Measurements from ENCODE around the gene PMAIP1.
"Not testable (repeated sequence)": the region's sequence is repeated elsewhere in the genome, so short reads cannot be mapped to it uniquely, and the experiment has no call there.

PMAIP1 gene

DNA sequence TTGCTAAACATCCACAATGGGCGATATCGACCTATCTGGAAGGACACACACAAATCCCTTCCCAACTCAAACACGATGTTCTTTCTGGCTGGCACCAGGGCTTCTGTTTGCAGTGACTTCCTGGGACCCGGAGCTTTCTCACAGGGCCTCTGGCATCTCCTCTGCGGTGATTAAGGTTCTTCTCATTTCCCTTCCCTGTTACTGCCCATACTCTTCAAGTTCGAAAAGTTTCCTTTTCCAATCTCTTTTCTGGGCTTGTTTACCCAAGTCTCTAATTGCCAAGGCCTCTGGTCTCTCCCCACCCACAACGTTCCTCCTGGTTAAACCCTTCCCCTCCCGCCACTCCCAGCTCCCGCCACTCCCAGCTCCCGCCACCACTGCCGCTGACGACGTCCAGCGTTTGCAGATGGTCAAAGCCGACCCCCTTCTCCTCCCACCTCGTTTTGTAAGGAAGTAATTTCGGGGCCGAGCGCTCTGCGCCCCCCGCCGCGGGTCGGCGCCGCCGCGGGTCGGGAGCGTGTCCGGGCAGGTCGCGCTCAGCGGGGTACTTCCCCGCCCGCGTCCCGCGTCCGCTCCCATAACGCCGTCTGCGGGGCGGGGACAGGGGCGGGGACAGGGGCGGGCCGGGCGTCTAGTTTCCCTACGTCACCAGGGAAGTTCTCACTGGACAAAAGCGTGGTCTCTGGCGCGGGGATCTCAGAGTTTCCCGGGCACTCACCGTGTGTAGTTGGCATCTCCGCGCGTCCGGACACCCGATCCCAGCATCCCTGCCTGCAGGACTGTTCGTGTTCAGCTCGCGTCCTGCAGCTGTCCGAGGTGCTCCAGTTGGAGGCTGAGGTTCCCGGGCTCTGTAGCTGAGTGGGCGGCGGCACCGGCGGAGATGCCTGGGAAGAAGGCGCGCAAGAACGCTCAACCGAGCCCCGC lies at the start of gene PMAIP1:
Gene PMAIP1 (plus strand): TSS at position 699 of the 924 bp plus-strand sequence. CDS start 182 bp downstream, at position 881.
- ChIA-PET POLR2A (interaction anchor here (0.6 to 4.0 kb wide), 38 partner anchors 9 to 563 kb away, joined by 3 to 47 read pairs (median 6); no protein-coding TSS in a partner anchor), CTCF (interaction anchor here (0.9 to 6.2 kb wide), 8 partner anchors 14 to 76 kb away, joined by 3 to 34 read pairs (median 4); no protein-coding TSS in a partner anchor)
- peak; percentile 93 for DNase-seq (ENCODE audit: extremely low spot score)
- TF ChIP-seq, protein P1, sequence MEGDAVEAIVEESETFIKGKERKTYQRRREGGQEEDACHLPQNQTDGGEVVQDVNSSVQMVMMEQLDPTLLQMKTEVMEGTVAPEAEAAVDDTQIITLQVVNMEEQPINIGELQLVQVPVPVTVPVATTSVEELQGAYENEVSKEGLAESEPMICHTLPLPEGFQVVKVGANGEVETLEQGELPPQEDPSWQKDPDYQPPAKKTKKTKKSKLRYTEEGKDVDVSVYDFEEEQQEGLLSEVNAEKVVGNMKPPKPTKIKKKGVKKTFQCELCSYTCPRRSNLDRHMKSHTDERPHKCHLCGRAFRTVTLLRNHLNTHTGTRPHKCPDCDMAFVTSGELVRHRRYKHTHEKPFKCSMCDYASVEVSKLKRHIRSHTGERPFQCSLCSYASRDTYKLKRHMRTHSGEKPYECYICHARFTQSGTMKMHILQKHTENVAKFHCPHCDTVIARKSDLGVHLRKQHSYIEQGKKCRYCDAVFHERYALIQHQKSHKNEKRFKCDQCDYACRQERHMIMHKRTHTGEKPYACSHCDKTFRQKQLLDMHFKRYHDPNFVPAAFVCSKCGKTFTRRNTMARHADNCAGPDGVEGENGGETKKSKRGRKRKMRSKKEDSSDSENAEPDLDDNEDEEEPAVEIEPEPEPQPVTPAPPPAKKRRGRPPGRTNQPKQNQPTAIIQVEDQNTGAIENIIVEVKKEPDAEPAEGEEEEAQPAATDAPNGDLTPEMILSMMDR (IDR thresholded peaks at IDR 0.05; ENCODE audit: control extremely low read depth, extremely low read depth, low read depth, missing control alignments), result no peak

GRCh38 chr18:59851784-59852399 lies 47.9 kb upstream of the PMAIP1 start:
- CTCF ChIA-PET, result interaction anchor here (1.1 to 1.3 kb wide), 2 partner anchors 10 to 97 kb away, joined by 3 to 4 read pairs; no protein-coding TSS in a partner anchor
- no peak for DNase-seq (ENCODE audit: extremely low spot score)
- POLR2A ChIA-PET, result no interaction called here
- TF ChIP-seq, protein P1 (IDR thresholded peaks at IDR 0.05; ENCODE audit: control extremely low read depth, extremely low read depth, low read depth, missing control alignments), result no peak

DNA sequence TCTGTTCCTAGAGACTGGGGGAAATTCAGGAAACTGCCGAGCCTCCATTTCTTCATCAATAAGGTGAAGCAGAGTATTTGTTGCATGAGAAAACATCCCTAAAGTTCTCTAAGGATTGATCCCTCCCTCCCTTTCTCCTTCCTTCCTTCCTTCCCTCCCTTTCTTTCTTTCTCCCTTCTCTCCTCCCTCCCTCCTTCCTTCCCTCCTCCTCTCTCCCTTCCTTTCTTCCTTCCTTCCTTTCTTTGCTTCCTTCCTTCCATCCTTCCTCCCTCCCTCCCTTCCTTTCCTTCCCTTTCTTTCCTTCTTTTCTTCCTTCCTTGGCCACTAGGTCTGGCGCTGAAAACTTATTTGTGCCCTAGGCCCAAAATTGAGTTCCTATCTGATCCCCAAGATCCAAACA lies 47.2 kb upstream of the PMAIP1 start:
- no peak for DNase-seq (ENCODE audit: extremely low spot score)
- ChIA-PET CTCF (no interaction called here), POLR2A (no interaction called here)
- TF ChIP-seq, protein P1 (IDR thresholded peaks at IDR 0.05; ENCODE audit: control extremely low read depth, extremely low read depth, low read depth, missing control alignments), result no peak

DNA sequence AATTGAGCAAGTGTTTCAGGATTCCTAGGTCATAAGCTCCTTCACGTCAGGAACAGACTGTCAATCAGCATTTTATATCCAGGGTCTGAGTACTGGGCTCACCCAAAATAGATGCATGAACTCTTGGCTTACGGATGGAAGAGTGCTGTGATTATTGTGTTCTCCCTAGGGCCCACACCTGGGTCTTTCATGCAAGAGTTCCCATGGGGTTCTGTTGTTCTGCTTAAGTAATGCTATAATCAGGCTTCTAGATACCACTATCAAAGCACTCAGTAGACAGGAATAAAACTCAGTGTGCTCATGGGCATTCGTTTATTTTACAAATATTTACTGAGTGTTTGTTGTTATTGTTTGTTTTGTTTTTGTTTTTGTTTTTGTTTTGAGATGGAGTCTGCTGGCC lies 46.4 kb upstream of the PMAIP1 start:
- CTCF ChIA-PET, result interaction anchor here (0.7 to 1.7 kb wide), 3 partner anchors 19 to 87 kb away, joined by 3 to 5 read pairs (median 3); no protein-coding TSS in a partner anchor
- no peak for DNase-seq (ENCODE audit: extremely low spot score)
- TF ChIP-seq, protein P1 (IDR thresholded peaks at IDR 0.05; ENCODE audit: control extremely low read depth, extremely low read depth, low read depth, missing control alignments), result no peak
- POLR2A ChIA-PET, result no interaction called here

DNA sequence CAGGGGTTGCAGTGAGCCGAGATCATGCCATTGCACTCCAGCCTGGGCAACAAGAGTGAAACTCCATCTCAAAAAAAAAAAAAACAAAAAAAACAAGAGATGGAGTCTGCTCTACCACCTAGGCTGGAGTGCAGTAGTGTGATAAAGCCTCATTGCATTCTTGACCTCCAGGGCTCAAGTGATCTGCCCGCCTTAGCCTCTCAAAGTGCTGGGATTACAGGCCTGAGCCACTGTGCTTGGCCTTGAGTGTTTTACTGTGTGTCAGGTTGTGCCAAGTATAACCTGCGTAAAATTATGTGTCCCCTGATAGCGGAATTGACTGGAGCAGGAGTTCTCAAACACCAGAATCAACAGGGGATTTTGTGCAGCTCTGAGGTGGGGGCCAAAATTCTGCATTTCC lies 45.8 kb upstream of the PMAIP1 start:
- not testable (repeated sequence) for DNase-seq (ENCODE audit: extremely low spot score)
- ChIA-PET CTCF (interaction anchor here (0.7 to 1.7 kb wide), 4 partner anchors 18 to 86 kb away, joined by 3 to 5 read pairs (median 3); no protein-coding TSS in a partner anchor), POLR2A (interaction anchor here (0.8 kb wide), 1 partner anchor 46 kb away, joined by 3 read pairs; the partner anchor contains the start of gene PMAIP1)

GRCh38 chr18:59861009-59861408 lies 38.8 kb upstream of the PMAIP1 start:
- TF ChIP-seq, protein P1 (IDR thresholded peaks at IDR 0.05; ENCODE audit: control extremely low read depth, extremely low read depth, low read depth, missing control alignments), result no peak
- POLR2A ChIA-PET, result interaction anchor here (1.0 kb wide), 1 partner anchor 39 kb away, joined by 4 read pairs; the partner anchor contains the start of gene PMAIP1
- CTCF ChIA-PET, result interaction anchor here (1.2 to 2.3 kb wide), 4 partner anchors 19 to 135 kb away, joined by 3 to 8 read pairs (median 3); no protein-coding TSS in a partner anchor
- no peak for DNase-seq (ENCODE audit: extremely low spot score)

All from GM10248 (cell line).